Caco-2 (cell line): ENCODE results near the gene CYB5D1. TPM values are rescaled to one million over a fixed set of nuclear protein-coding genes. Genes with fewer than 3 reads are reported as not detected.

ENCODE experiments used
- BruUV-seq: library from RNA; stranded (reverse); fragments of 400-500 nt; replicated peaks from 2 replicates; lab custom pipeline; 2021; lab: Mats Ljungman, UMichigan
- CTCF ChIA-PET: fragments of 300-600 bp; sonication (Branson Sonifier 250); formaldehyde crosslinking; loops from one replicate; lab custom pipeline; 2022; ENCODE audit warnings: antibody characterized with exemption; lab: Charles Lee
- POLR2A ChIA-PET: fragments of 300-600 bp; sonication (Branson Sonifier 250); formaldehyde crosslinking; loops from one replicate; lab custom pipeline; 2022; ENCODE audit warnings: antibody characterized with exemption; lab: Charles Lee
- DNase-seq, 2 experiments: peaks; one replicate each; pipeline versions ENCODE4 v3.0.0 to v3.0.0-alpha.2; 2020 to 2022
- H3K27me3 ChIP-seq: replicated peaks from 2 replicates; pipeline ENCODE4 v1.6.0; 2011; ENCODE audit warnings: low read length; ENCODE audit not compliant: control insufficient read depth, insufficient read depth
- H3K36me3 ChIP-seq: 2 replicates; pipeline ENCODE4 v1.5.1; 2011; ENCODE audit warnings: low read length; ENCODE audit not compliant: control insufficient read depth, insufficient read depth
- H3K4me1 ChIP-seq: fragments of 250-450 bp; sonication (Bioruptor Pico); 2 replicates; pipeline ENCODE4 v1.5.1; 2020; ENCODE audit warnings: mild to moderate bottlenecking
- H3K4me3 ChIP-seq: 2 replicates; pipeline ENCODE4 v1.5.1; 2011; ENCODE audit warnings: low read depth, mild to moderate bottlenecking, control low read depth, low read length
- H3K9me3 ChIP-seq: fragments of 250-450 bp; sonication (Bioruptor Pico); 2 replicates; pipeline ENCODE4 v1.5.1; 2020; ENCODE audit warnings: mild to moderate bottlenecking, moderate library complexity
- H3K27ac Mint-ChIP-seq: one replicate; pipeline ENCODE4 v1.8.0; 2022; ENCODE audit warnings: mixed read lengths; ENCODE audit not compliant: unreplicated experiment
- H3K27me3 Mint-ChIP-seq: one replicate; pipeline ENCODE4 v1.8.0; 2022; ENCODE audit warnings: mixed read lengths; ENCODE audit not compliant: insufficient read depth, unreplicated experiment
- H3K36me3 Mint-ChIP-seq: one replicate; pipeline ENCODE4 v1.8.0; 2022; ENCODE audit warnings: mild to moderate bottlenecking, mixed read lengths; ENCODE audit not compliant: insufficient read depth, unreplicated experiment
- H3K4me1 Mint-ChIP-seq: one replicate; pipeline ENCODE4 v1.8.0; 2022; ENCODE audit warnings: low read depth, mixed read lengths; ENCODE audit not compliant: unreplicated experiment
- H3K4me3 Mint-ChIP-seq: one replicate; pipeline ENCODE4 v1.8.0; 2022; ENCODE audit warnings: mild to moderate bottlenecking, moderate library complexity, mixed read lengths; ENCODE audit not compliant: unreplicated experiment
- H3K9me3 Mint-ChIP-seq: one replicate; pipeline ENCODE4 v1.8.0; 2022; ENCODE audit warnings: mixed read lengths; ENCODE audit not compliant: unreplicated experiment
- CTCF ChIP-seq, 2 experiments: fragments of 200-600 bp in 1 of 2; IDR thresholded peaks; 1 replicate in 1 of 2; 2 replicates in 1 of 2; pipeline versions ENCODE4 v1.5.1 to v1.8.0; 2011 to 2022; ENCODE audit warnings: antibody characterized with exemption in 1 of 2, control low read depth in 1 of 2, inconsistent platforms in 1 of 2, low read depth in 1 of 2, low read length in 1 of 2, mild to moderate bottlenecking in 1 of 2, moderate library complexity in 1 of 2; ENCODE audit not compliant: insufficient read depth in 1 of 2, severe bottlenecking in 1 of 2, unreplicated experiment in 1 of 2
- intact Hi-C: fragments of 100-400 bp; cut with micrococcal nuclease; formaldehyde crosslinking; loops from one replicate; pipeline ENCODE4 v1.10.0; 2022; ENCODE audit not compliant: unreplicated experiment
- total RNA-seq: library from RNA; stranded (reverse); gene quantifications from 2 replicates; pipeline ENCODE4 v1.2.3, GENCODE V29; 2022

CYB5D1 gene
- total RNA-seq, 1 experiment from 2014 or later, result 6.1 TPM

GRCh38 chr17:7856811-7857712 is 741 bp upstream of the CYB5D1 start, which contains the start of gene NAA38:
Gene NAA38 (minus strand): TSS chr17:7857559. CDS start chr17:7857463, 96 bp downstream.
- Mint-ChIP-seq H3K27ac (no peak within 1 kb of the TSS), H3K27me3 (no peaks in the 10 kb centered on the region), H3K4me3 (no peak within 1 kb of the TSS), H3K9me3 (no peaks in the 10 kb centered on the region), H3K36me3 (peaks cover 32% of the 10 kb centered on the region), H3K4me1 (peaks cover 5% of the 10 kb centered on the region)
- peak; percentile 89 to 96 for DNase-seq
- POLR2A ChIA-PET, result interaction anchor here (0.6 to 1.5 kb wide), 9 partner anchors 13 to 242 kb away, joined by 3 to 27 read pairs (median 4); partner anchors contain the start of genes KDM6B, RNF227 and TP53
- no peaks in the 10 kb centered on the region for H3K36me3 ChIP-seq
- H3K27me3 ChIP-seq, result no peaks in the 10 kb centered on the region
- H3K4me3 ChIP-seq, result peak within 1 kb of the TSS; percentile 49
- intact Hi-C loops, result loop anchor here (1.0 to 2.0 kb wide), 3 partner anchors 14 to 35 kb away; no protein-coding TSS in a partner anchor
- TSS peak; percentile 89 for BruUV-seq
- no peaks in the 10 kb centered on the region for H3K4me1 ChIP-seq
- peak in 1 of 2 experiments; percentile 40 for TF ChIP-seq CTCF (IDR thresholded peaks at IDR 0.05; ENCODE audit: insufficient read depth in 1 of 2, low read depth in 1 of 2, low read length in 1 of 2, severe bottlenecking in 1 of 2, unreplicated experiment in 1 of 2)
- CTCF ChIA-PET, result interaction anchor here (0.5 to 1.5 kb wide), 20 partner anchors 12 to 206 kb away, joined by 3 to 8 read pairs (median 4); partner anchors contain the start of genes ATP1B2, CNTROB, KDM6B and TP53
- H3K9me3 ChIP-seq, result no peaks in the 10 kb centered on the region

GRCh38 chr17:7858522-7858810 is 663 bp downstream of the CYB5D1 start:
- Histone ChIP-seq H3K36me3 (no peaks in the 10 kb centered on the region), H3K9me3 (no peaks in the 10 kb centered on the region), H3K4me1 (peaks cover 2% of the 10 kb centered on the region; the same call in 1 of the 2 replicates), H3K27me3 (no peaks in the 10 kb centered on the region), H3K4me3 (peak overlapping the region; percentile 49)
- H3K36me3 Mint-ChIP-seq, result peaks cover 24% of the 10 kb centered on the region
- DNase-seq, result peak; percentile 52 to 59
- no peak overlapping the region for H3K4me3 Mint-ChIP-seq
- CTCF ChIA-PET, result no interaction called here
- H3K4me1 Mint-ChIP-seq, result peaks cover 14% of the 10 kb centered on the region
- POLR2A ChIA-PET, result no interaction called here
- no peaks in the 10 kb centered on the region for H3K27me3 Mint-ChIP-seq
- H3K9me3 Mint-ChIP-seq, result no peaks in the 10 kb centered on the region
- TF ChIP-seq CTCF (IDR thresholded peaks at IDR 0.05; ENCODE audit: insufficient read depth in 1 of 2, low read depth in 1 of 2, low read length in 1 of 2, severe bottlenecking in 1 of 2, unreplicated experiment in 1 of 2), result peak in 1 of 2 experiments; percentile 23
- BruUV-seq, result TSS peak; percentile 10
- intact Hi-C loops, result no loop called here
- H3K27ac Mint-ChIP-seq, result no peak overlapping the region

GRCh38 chr17:7859028-7859427 is 1.2 kb downstream of the CYB5D1 start:
- CTCF ChIA-PET, result no interaction called here
- intact Hi-C loops, result no loop called here
- H3K4me3 ChIP-seq, result no peak overlapping the region
- no TSS peak for BruUV-seq
- peaks cover 8% of the 10 kb centered on the region; the same call in 1 of the 2 replicates for H3K4me1 ChIP-seq
- Mint-ChIP-seq H3K27ac (no peak overlapping the region), H3K4me3 (no peak overlapping the region), H3K36me3 (peaks cover 20% of the 10 kb centered on the region), H3K4me1 (peaks cover 14% of the 10 kb centered on the region), H3K27me3 (no peaks in the 10 kb centered on the region), H3K9me3 (no peaks in the 10 kb centered on the region)
- no peak for DNase-seq
- no peak for TF ChIP-seq CTCF (IDR thresholded peaks at IDR 0.05; ENCODE audit: insufficient read depth in 1 of 2, low read depth in 1 of 2, low read length in 1 of 2, severe bottlenecking in 1 of 2, unreplicated experiment in 1 of 2)
- POLR2A ChIA-PET, result no interaction called here
- no peaks in the 10 kb centered on the region for H3K9me3 ChIP-seq
- H3K36me3 ChIP-seq, result no peaks in the 10 kb centered on the region
- H3K27me3 ChIP-seq, result no peaks in the 10 kb centered on the region
